Fibroblast of mammary gland (primary cell): Measurements from ENCODE around the gene VIPR2.

Experiments used
- DNase-seq: peaks from one replicate; pipeline ENCODE4 v3.0.0-alpha.2; 2010; ENCODE audit warnings: low read depth
- H3K4me3 ChIP-seq: 2 replicates; pipeline ENCODE4 v1.5.1; 2011; ENCODE audit warnings: low read depth, mild to moderate bottlenecking, low read length, moderate library complexity; ENCODE audit not compliant: control insufficient read depth
- CTCF ChIP-seq: conservative IDR thresholded peaks from 2 replicates; pipeline ENCODE4 v1.5.1; 2011; ENCODE audit warnings: low read depth, low read length, inconsistent platforms; ENCODE audit not compliant: control insufficient read depth, insufficient read depth

VIPR2 gene

GRCh38 chr7:159158125-159158887 is 13.6 kb upstream of the VIPR2 start:
- DNase-seq, result no peak
- no peak overlapping the region for H3K4me3 ChIP-seq
- TF ChIP-seq CTCF, result no peak

- no peak overlapping the region for H3K4me3 ChIP-seq
- no peak for DNase-seq
- TF ChIP-seq CTCF, result no peak
Observed at GRCh38 chr7:159157714-159158113, 13.0 kb upstream of the VIPR2 start.

- no peak for DNase-seq
- no peak overlapping the region for H3K4me3 ChIP-seq
- TF ChIP-seq CTCF, result no peak
Observed at GRCh38 chr7:159156436-159157245, 12.0 kb upstream of the VIPR2 start.

- DNase-seq, result no peak
- TF ChIP-seq CTCF, result no peak
- H3K4me3 ChIP-seq, result no peak overlapping the region
Observed at GRCh38 chr7:159155410-159155809, 10.7 kb upstream of the VIPR2 start.

GRCh38 chr7:159154243-159154642 is 9.6 kb upstream of the VIPR2 start:
- no peak for DNase-seq
- no peak overlapping the region for H3K4me3 ChIP-seq
- TF ChIP-seq CTCF, result no peak

- TF ChIP-seq CTCF, result no peak
- DNase-seq, result no peak
- H3K4me3 ChIP-seq, result no peak overlapping the region
Observed at GRCh38 chr7:159153511-159153910, 8.8 kb upstream of the VIPR2 start.
